ENCODE measurements around the gene PCDHB13.
"Not testable (repeated sequence)": the region's sequence is repeated elsewhere in the genome, so short reads cannot be mapped to it uniquely, and the experiment has no call there.

The PCDHB13 gene

DNA sequence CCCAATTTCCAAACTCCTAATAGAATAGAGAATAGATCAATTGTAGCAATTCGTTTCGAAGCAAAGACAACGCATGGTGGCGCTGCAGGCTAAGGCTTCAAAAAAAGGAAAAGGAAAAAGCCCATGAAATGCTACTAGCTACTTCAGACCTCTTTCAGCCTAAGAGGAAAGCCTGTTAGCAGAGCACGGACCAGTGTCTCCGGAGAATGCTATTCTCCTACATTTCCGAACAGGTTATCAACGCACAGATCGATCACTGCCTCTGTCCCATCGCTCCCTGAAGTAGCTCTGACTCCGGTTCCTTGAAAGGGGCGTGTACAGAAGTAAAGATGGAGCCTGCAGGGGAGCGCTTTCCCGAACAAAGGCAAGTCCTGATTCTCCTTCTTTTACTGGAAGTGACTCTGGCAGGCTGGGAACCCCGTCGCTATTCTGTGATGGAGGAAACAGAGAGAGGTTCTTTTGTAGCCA lies 31.6 kb downstream of the PCDHB13 start, which contains the start of gene PCDHB15:
TSS of gene PCDHB15 (plus strand) at position 146 of the 468 bp plus-strand sequence. CDS start at position 330, 184 bp downstream.
- Histone ChIP-seq H3K36me3 (no peaks in the 10 kb centered on the region), H3K4me1 (no peaks in the 10 kb centered on the region), H3K4me3 (ENCODE audit: low read depth, low read length) (peak within 1 kb of the TSS; percentile 12; the same call in 1 of the 2 replicates), H3K9me3 (no peaks in the 10 kb centered on the region; the same call in 1 of the 2 replicates), H3K27me3 (no peaks in the 10 kb centered on the region)
- DNase-seq, result peak; percentile 33
- TF ChIP-seq CTCF (IDR thresholded peaks at IDR 0.05; ENCODE audit: low read depth, low read length), result peak; percentile 45

DNA sequence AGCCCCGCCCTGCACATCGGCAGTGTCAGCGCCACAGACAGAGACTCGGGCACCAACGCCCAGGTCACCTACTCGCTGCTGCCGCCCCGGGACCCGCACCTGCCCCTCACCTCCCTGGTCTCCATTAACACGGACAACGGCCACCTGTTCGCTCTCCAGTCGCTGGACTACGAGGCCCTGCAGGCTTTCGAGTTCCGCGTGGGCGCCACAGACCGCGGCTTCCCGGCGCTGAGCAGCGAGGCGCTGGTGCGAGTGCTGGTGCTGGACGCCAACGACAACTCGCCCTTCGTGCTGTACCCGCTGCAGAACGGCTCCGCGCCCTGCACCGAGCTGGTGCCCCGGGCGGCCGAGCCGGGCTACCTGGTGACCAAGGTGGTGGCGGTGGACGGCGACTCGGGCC lies 33.3 kb downstream of the PCDHB13 start:
- not testable (repeated sequence) for DNase-seq; H3K4me1 ChIP-seq; H3K36me3 ChIP-seq; H3K9me3 ChIP-seq; H3K27me3 ChIP-seq; H3K4me3 ChIP-seq (ENCODE audit: low read depth, low read length)

DNA sequence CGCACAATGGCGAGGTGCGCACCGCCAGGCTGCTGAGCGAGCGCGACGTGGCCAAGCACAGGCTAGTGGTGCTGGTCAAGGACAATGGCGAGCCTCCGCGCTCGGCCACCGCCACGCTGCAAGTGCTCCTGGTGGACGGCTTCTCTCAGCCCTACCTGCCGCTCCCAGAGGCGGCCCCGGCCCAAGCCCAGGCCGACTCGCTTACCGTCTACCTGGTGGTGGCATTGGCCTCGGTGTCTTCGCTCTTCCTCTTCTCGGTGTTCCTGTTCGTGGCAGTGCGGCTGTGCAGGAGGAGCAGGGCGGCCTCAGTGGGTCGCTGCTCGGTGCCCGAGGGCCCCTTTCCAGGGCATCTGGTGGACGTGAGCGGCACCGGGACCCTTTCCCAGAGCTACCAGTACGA lies 33.7 kb downstream of the PCDHB13 start:
- H3K4me3 ChIP-seq (ENCODE audit: low read depth, low read length); H3K4me1 ChIP-seq; H3K36me3 ChIP-seq; H3K9me3 ChIP-seq; DNase-seq; H3K27me3 ChIP-seq: not testable (repeated sequence)

GRCh38 chr5:141250576-141250975 lies 36.9 kb downstream of the PCDHB13 start:
- no peaks in the 10 kb centered on the region for H3K4me1 ChIP-seq
- H3K27me3 ChIP-seq, result no peaks in the 10 kb centered on the region
- H3K9me3 ChIP-seq, result peaks cover 4% of the 10 kb centered on the region
- DNase-seq, result no peak
- H3K4me3 ChIP-seq (ENCODE audit: low read depth, low read length), result no peak overlapping the region
- TF ChIP-seq CTCF (IDR thresholded peaks at IDR 0.05; ENCODE audit: low read depth, low read length), result no peak
- no peaks in the 10 kb centered on the region for H3K36me3 ChIP-seq

GRCh38 chr5:141258464-141258863 lies 44.7 kb downstream of the PCDHB13 start:
- Histone ChIP-seq H3K4me3 (ENCODE audit: low read depth, low read length) (no peak overlapping the region), H3K27me3 (no peaks in the 10 kb centered on the region), H3K4me1 (no peaks in the 10 kb centered on the region), H3K9me3 (peaks cover 14% of the 10 kb centered on the region), H3K36me3 (no peaks in the 10 kb centered on the region)
- TF ChIP-seq CTCF (IDR thresholded peaks at IDR 0.05; ENCODE audit: low read depth, low read length), result no peak
- DNase-seq, result no peak

DNA sequence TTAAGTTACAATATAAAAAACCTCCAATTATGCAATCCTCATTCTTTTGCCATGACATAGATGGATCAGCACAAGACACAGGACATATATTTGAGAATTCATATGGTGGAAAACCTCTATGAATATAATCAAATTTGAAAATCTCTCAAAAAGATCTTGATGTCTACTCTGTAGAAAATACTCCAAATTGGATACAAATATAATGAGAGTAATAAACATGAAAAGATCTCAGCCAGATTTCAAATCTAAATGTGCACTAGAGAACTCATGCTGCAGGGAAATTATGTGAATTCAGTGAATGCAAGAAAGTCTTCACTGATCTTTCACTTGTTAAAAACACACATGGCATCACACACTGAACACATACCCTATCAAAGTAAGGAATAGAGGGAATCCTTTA lies 45.2 kb downstream of the PCDHB13 start:
- DNase-seq, result no peak
- no peak overlapping the region for H3K4me3 ChIP-seq (ENCODE audit: low read depth, low read length)
- TF ChIP-seq CTCF (IDR thresholded peaks at IDR 0.05; ENCODE audit: low read depth, low read length), result no peak
- no peaks in the 10 kb centered on the region for H3K36me3 ChIP-seq
- no peaks in the 10 kb centered on the region for H3K27me3 ChIP-seq
- H3K4me1 ChIP-seq, result no peaks in the 10 kb centered on the region
- H3K9me3 ChIP-seq, result peaks cover 17% of the 10 kb centered on the region

- Histone ChIP-seq H3K27me3 (no peaks in the 10 kb centered on the region), H3K4me3 (ENCODE audit: low read depth, low read length) (no peak overlapping the region), H3K4me1 (no peaks in the 10 kb centered on the region), H3K9me3 (peaks cover 17% of the 10 kb centered on the region), H3K36me3 (no peaks in the 10 kb centered on the region)
- DNase-seq, result no peak
- no peak for TF ChIP-seq CTCF (IDR thresholded peaks at IDR 0.05; ENCODE audit: low read depth, low read length)
Observed at GRCh38 chr5:141260458-141261237, 46.9 kb downstream of the PCDHB13 start.
